Measurements from ENCODE around the gene MAB21L4. TPM values are rescaled to one million over a fixed set of nuclear protein-coding genes. Genes with fewer than 3 reads are reported as not detected.
A peak's percentile ranks its signal among the peaks of the same experiment; 100 is the strongest.

Gene MAB21L4
- polyA plus RNA-seq, 1 of the 3 experiments (the other 2 are of a cell fraction), result not detected

GRCh38 chr2:240881913-240882312 lies 14.0 kb downstream of the MAB21L4 start:
- Histone ChIP-seq H4K20me1 (ENCODE audit: insufficient read depth) (no peaks in the 10 kb centered on the region), H3K27me3 (ENCODE audit: insufficient read depth) (no peaks in the 10 kb centered on the region), H3K27ac (ENCODE audit: low read depth in 2 of 2, low read length in 1 of 2) (no peak overlapping the region), H3K4me2 (no peak overlapping the region), H3K36me3 (replicated peaks in 1 of 2; ENCODE audit: control insufficient read depth in 1 of 2, insufficient read depth in 2 of 2, low read length in 1 of 2) (no peaks in the 10 kb centered on the region), H3K4me1 (ENCODE audit: control insufficient read depth in 1 of 2, insufficient read depth in 2 of 2, low read depth in 1 of 2, low read length in 1 of 2) (no peaks in the 10 kb centered on the region; a peak in 1 of 4 replicates), H3K4me3 (ENCODE audit: low read depth in 2 of 2, low read length in 1 of 2) (no peak overlapping the region), H3F3A (replicated peaks; ENCODE audit: insufficient read depth) (no peaks in the 10 kb centered on the region), H3K9ac (no peak overlapping the region), H3K79me2 (ENCODE audit: insufficient read depth) (no peaks in the 10 kb centered on the region), H3K9me2 (no peaks in the 10 kb centered on the region), H2AFZ (ENCODE audit: low read depth) (no peak overlapping the region), H3K9me3 (no peaks in the 10 kb centered on the region)
- TF ChIP-seq EP300 (IDR thresholded peaks at IDR 0.05; ENCODE audit: borderline replicate concordance in 1 of 2, low read depth in 1 of 2, low read length in 1 of 2) (no peak), IRF3 (IDR thresholded peaks at IDR 0.05; ENCODE audit: low read depth, low read length) (no peak), POLR2AphosphoS5 (IDR thresholded peaks at IDR 0.05; ENCODE audit: low read depth, low read length) (no peak), RFX5 (IDR thresholded peaks at IDR 0.05; ENCODE audit: low read length) (no peak), MEF2A (IDR thresholded peaks at IDR 0.05; ENCODE audit: borderline replicate concordance, low read depth) (no peak)
- ChIA-PET CTCF (interaction anchor here (1.5 to 3.2 kb wide), 4 partner anchors 9 to 30 kb away, joined by 3 to 14 read pairs (median 6); partner anchors contain the start of gene AGXT), POLR2A (no interaction called here)
- WGBS (ENCODE audit: low lambda C conversion rate), result 60% methylated on average over 6 of the region's 6 CpGs
- no peak for DNase-seq

GRCh38 chr2:240879105-240879504 lies 16.9 kb downstream of the MAB21L4 start:
- Histone ChIP-seq H3K9me3 (no peaks in the 10 kb centered on the region), H3K4me1 (ENCODE audit: control insufficient read depth in 1 of 2, insufficient read depth in 2 of 2, low read depth in 1 of 2, low read length in 1 of 2) (peaks cover 0 to 8% of the 10 kb centered on the region in 2 experiments; a peak in 1 of 4 replicates), H3K79me2 (ENCODE audit: insufficient read depth) (no peaks in the 10 kb centered on the region), H3F3A (replicated peaks; ENCODE audit: insufficient read depth) (no peaks in the 10 kb centered on the region), H2AFZ (ENCODE audit: low read depth) (no peak overlapping the region), H3K9ac (no peak overlapping the region), H3K36me3 (replicated peaks in 1 of 2; ENCODE audit: control insufficient read depth in 1 of 2, insufficient read depth in 2 of 2, low read length in 1 of 2) (no peaks in the 10 kb centered on the region), H3K4me3 (ENCODE audit: low read depth in 2 of 2, low read length in 1 of 2) (no peak overlapping the region), H3K27ac (ENCODE audit: low read depth in 2 of 2, low read length in 1 of 2) (no peak overlapping the region), H3K4me2 (no peak overlapping the region), H4K20me1 (ENCODE audit: insufficient read depth) (no peaks in the 10 kb centered on the region), H3K9me2 (no peaks in the 10 kb centered on the region), H3K27me3 (ENCODE audit: insufficient read depth) (no peaks in the 10 kb centered on the region)
- no peak for DNase-seq
- no peak for TF ChIP-seq FOXJ3 (CRISPR knock-in tag; IDR thresholded peaks at IDR 0.05)
- no peak for TF ChIP-seq GABPA (IDR thresholded peaks at IDR 0.05; ENCODE audit: low read depth)
- ChIA-PET CTCF (interaction anchor here (1.2 kb wide), 1 partner anchor 28 kb away, joined by 5 read pairs; no protein-coding TSS in a partner anchor), POLR2A (no interaction called here)
- WGBS (ENCODE audit: low lambda C conversion rate), result 62% methylated on average over 7 of the region's 7 CpGs

GRCh38 chr2:240878341-240878936 lies 17.5 kb downstream of the MAB21L4 start:
- Histone ChIP-seq H3K9me3 (no peaks in the 10 kb centered on the region), H4K20me1 (ENCODE audit: insufficient read depth) (no peaks in the 10 kb centered on the region), H3K9me2 (no peaks in the 10 kb centered on the region), H3K27ac (ENCODE audit: low read depth in 2 of 2, low read length in 1 of 2) (no peak overlapping the region), H3K36me3 (replicated peaks in 1 of 2; ENCODE audit: control insufficient read depth in 1 of 2, insufficient read depth in 2 of 2, low read length in 1 of 2) (no peaks in the 10 kb centered on the region), H3K27me3 (ENCODE audit: insufficient read depth) (no peaks in the 10 kb centered on the region), H3K9ac (no peak overlapping the region), H3K4me2 (no peak overlapping the region), H3K79me2 (ENCODE audit: insufficient read depth) (no peaks in the 10 kb centered on the region), H3K4me1 (ENCODE audit: control insufficient read depth in 1 of 2, insufficient read depth in 2 of 2, low read depth in 1 of 2, low read length in 1 of 2) (peaks cover 0 to 8% of the 10 kb centered on the region in 2 experiments; a peak in 1 of 4 replicates), H2AFZ (ENCODE audit: low read depth) (no peak overlapping the region), H3F3A (replicated peaks; ENCODE audit: insufficient read depth) (no peaks in the 10 kb centered on the region), H3K4me3 (ENCODE audit: low read depth in 2 of 2, low read length in 1 of 2) (no peak overlapping the region)
- DNase-seq, result peak; percentile 19
- CTCF ChIA-PET, result interaction anchor here (1.2 kb wide), 1 partner anchor 27 kb away, joined by 5 read pairs; no protein-coding TSS in a partner anchor
- WGBS (ENCODE audit: low lambda C conversion rate), result 77% methylated on average over 3 of the region's 18 CpGs
- no peak for TF ChIP-seq SMC3 (IDR thresholded peaks at IDR 0.05; ENCODE audit: low read depth, low read length)
- no peak for TF ChIP-seq SIN3A (IDR thresholded peaks at IDR 0.05; ENCODE audit: borderline replicate concordance, low read depth, low read length)
- TF ChIP-seq POLR2AphosphoS5 (IDR thresholded peaks at IDR 0.05; ENCODE audit: low read depth, low read length), result no peak
- TF ChIP-seq GATA2 (CRISPR knock-in tag; IDR thresholded peaks at IDR 0.05), result no peak
- no peak for TF ChIP-seq RCOR1 (IDR thresholded peaks at IDR 0.05; ENCODE audit: low read length)
- no peak for TF ChIP-seq TAF1 (IDR thresholded peaks at IDR 0.05; ENCODE audit: borderline replicate concordance, low read depth, low read length)
- no peak for TF ChIP-seq ZBTB33 (IDR thresholded peaks at IDR 0.05; ENCODE audit: borderline replicate concordance, low read depth)
- no peak for TF ChIP-seq FOXM1 (IDR thresholded peaks at IDR 0.05; ENCODE audit: low read depth)
- TF ChIP-seq YY1 (IDR thresholded peaks at IDR 0.05; ENCODE audit: low read depth), result no peak
- TF ChIP-seq FOXJ3 (CRISPR knock-in tag; IDR thresholded peaks at IDR 0.05), result no peak
- no peak for TF ChIP-seq JUND (IDR thresholded peaks at IDR 0.05)
- TF ChIP-seq RFX5 (IDR thresholded peaks at IDR 0.05; ENCODE audit: low read length), result no peak
- POLR2A ChIA-PET, result no interaction called here
